Measurements from ENCODE around the gene MOGAT2.

GRCh38 chr11:75733071-75733430, 15.4 kb downstream of the MOGAT2 start:
- TF ChIP-seq ZNF274 (IDR thresholded peaks at IDR 0.05; ENCODE audit: low read depth, low read length) (no peak), YY1 (IDR thresholded peaks at IDR 0.05; ENCODE audit: insufficient read depth, insufficient read length) (no peak), SUZ12 (IDR thresholded peaks at IDR 0.05; ENCODE audit: extremely low read depth, insufficient read depth, insufficient read length) (no peak)
